ENCODE measurements around the gene CTNNA3. TPM values are rescaled to one million over a fixed set of nuclear protein-coding genes. Genes with fewer than 3 reads are reported as not detected.
"Not testable (repeated sequence)": the region's sequence is repeated elsewhere in the genome, so short reads cannot be mapped to it uniquely, and the experiment has no call there.

Gene CTNNA3
- 0.46 TPM for polyA plus RNA-seq (2013)

GRCh38 chr10:67696029-67696428 lies at the start of gene CTNNA3:
Gene CTNNA3 (minus strand): TSS chr10:67696195.
- POLR2A ChIA-PET: no interaction called here
- Histone ChIP-seq H3K36me3 (ENCODE audit: control insufficient read depth in 4 of 4, insufficient read depth in 4 of 4, low read length in 3 of 4) (no peaks in the 10 kb centered on the region), H3K9me3 (ENCODE audit: control extremely low read depth in 1 of 5, control insufficient read depth in 4 of 5, insufficient read depth in 2 of 5, low read depth in 1 of 5, low read length in 4 of 5) (peaks cover 0 to 1% (median 0%) of the 10 kb centered on the region in 5 experiments), H3K27me3 (replicated peaks in 2 of 5; ENCODE audit: control insufficient read depth in 4 of 5, insufficient read depth in 5 of 5, low read length in 4 of 5) (peaks cover 0 to 6% (median 3%) of the 10 kb centered on the region in 5 experiments), H3K4me1 (ENCODE audit: control extremely low read depth in 1 of 4, control insufficient read depth in 4 of 4, insufficient read depth in 4 of 4, low read length in 3 of 4) (peaks cover 0 to 3% (median 0%) of the 10 kb centered on the region in 4 experiments), H3K4me3 (ENCODE audit: control insufficient read depth in 1 of 7, extremely low read depth in 1 of 7, insufficient read depth in 4 of 7, low read depth in 2 of 7, low read length in 6 of 7) (no peak within 1 kb of the TSS), H3K27ac (ENCODE audit: insufficient read depth in 1 of 2, low read depth in 1 of 2, low read length in 2 of 2, poor library complexity in 1 of 2, severe bottlenecking in 2 of 2) (no peak within 1 kb of the TSS)
- CTCF ChIA-PET: interaction anchor here (1.4 to 7.2 kb wide), 2 partner anchors 65 to 83 kb away, joined by 4 to 124 read pairs; no protein-coding TSS in a partner anchor
- WGBS (ENCODE audit: insufficient coverage): 66% methylated on average over 5 of the region's 6 CpGs
- DNase-seq: no peak

- ChIA-PET POLR2A (no interaction called here), CTCF (no interaction called here)
- no peaks in the 10 kb centered on the region for H3K27me3 ChIP-seq (replicated peaks in 2 of 5; ENCODE audit: control insufficient read depth in 4 of 5, insufficient read depth in 5 of 5, low read length in 4 of 5)
- H3K27ac ChIP-seq (ENCODE audit: insufficient read depth in 1 of 2, low read depth in 1 of 2, low read length in 2 of 2, poor library complexity in 1 of 2, severe bottlenecking in 2 of 2): no peak overlapping the region
- H3K36me3 ChIP-seq (ENCODE audit: control insufficient read depth in 4 of 4, insufficient read depth in 4 of 4, low read length in 3 of 4): no peaks in the 10 kb centered on the region
- H3K4me3 ChIP-seq (ENCODE audit: control insufficient read depth in 1 of 7, extremely low read depth in 1 of 7, insufficient read depth in 4 of 7, low read depth in 2 of 7, low read length in 6 of 7): no peak overlapping the region
- WGBS (ENCODE audit: insufficient coverage): no CpG with 5 or more reads among the region's 4 CpGs
- H3K4me1 ChIP-seq (ENCODE audit: control extremely low read depth in 1 of 4, control insufficient read depth in 4 of 4, insufficient read depth in 4 of 4, low read length in 3 of 4): no peaks in the 10 kb centered on the region
- H3K9me3 ChIP-seq (ENCODE audit: control extremely low read depth in 1 of 5, control insufficient read depth in 4 of 5, insufficient read depth in 2 of 5, low read depth in 1 of 5, low read length in 4 of 5): no peaks in the 10 kb centered on the region
- DNase-seq: no peak
Measured at GRCh38 chr10:67735430-67735829, 39.4 kb upstream of the CTNNA3 start.

- no CpG with 5 or more reads among the region's 1 CpG for WGBS (ENCODE audit: insufficient coverage)
- Histone ChIP-seq H3K27ac (ENCODE audit: insufficient read depth in 1 of 2, low read depth in 1 of 2, low read length in 2 of 2, poor library complexity in 1 of 2, severe bottlenecking in 2 of 2) (no peak overlapping the region), H3K4me3 (ENCODE audit: control insufficient read depth in 1 of 7, extremely low read depth in 1 of 7, insufficient read depth in 4 of 7, low read depth in 2 of 7, low read length in 6 of 7) (no peak overlapping the region), H3K4me1 (ENCODE audit: control extremely low read depth in 1 of 4, control insufficient read depth in 4 of 4, insufficient read depth in 4 of 4, low read length in 3 of 4) (no peaks in the 10 kb centered on the region), H3K27me3 (replicated peaks in 2 of 5; ENCODE audit: control insufficient read depth in 4 of 5, insufficient read depth in 5 of 5, low read length in 4 of 5) (no peaks in the 10 kb centered on the region), H3K36me3 (ENCODE audit: control insufficient read depth in 4 of 4, insufficient read depth in 4 of 4, low read length in 3 of 4) (no peaks in the 10 kb centered on the region), H3K9me3 (ENCODE audit: control extremely low read depth in 1 of 5, control insufficient read depth in 4 of 5, insufficient read depth in 2 of 5, low read depth in 1 of 5, low read length in 4 of 5) (no peaks in the 10 kb centered on the region)
- DNase-seq: no peak
- ChIA-PET POLR2A (no interaction called here), CTCF (no interaction called here)
Measured at GRCh38 chr10:67733511-67733910, 37.5 kb upstream of the CTNNA3 start.

- CTCF ChIA-PET: no interaction called here
- WGBS (ENCODE audit: insufficient coverage): no CpG with 5 or more reads among the region's 2 CpGs
- H3K4me1 ChIP-seq (ENCODE audit: control extremely low read depth in 1 of 4, control insufficient read depth in 4 of 4, insufficient read depth in 4 of 4, low read length in 3 of 4): no peaks in the 10 kb centered on the region
Measured at GRCh38 chr10:67725567-67725966, 29.6 kb upstream of the CTNNA3 start.

GRCh38 chr10:67723601-67724000 lies 27.6 kb upstream of the CTNNA3 start:
- 96% methylated on average over 5 of the region's 6 CpGs for WGBS (ENCODE audit: insufficient coverage)
- POLR2A ChIA-PET: no interaction called here
- no peaks in the 10 kb centered on the region for H3K27me3 ChIP-seq (replicated peaks in 2 of 5; ENCODE audit: control insufficient read depth in 4 of 5, insufficient read depth in 5 of 5, low read length in 4 of 5)

More at GRCh38 chr10:67725567-67725966, 29.6 kb upstream of the CTNNA3 start:
- Histone ChIP-seq H3K9me3 (ENCODE audit: control extremely low read depth in 1 of 5, control insufficient read depth in 4 of 5, insufficient read depth in 2 of 5, low read depth in 1 of 5, low read length in 4 of 5) (no peaks in the 10 kb centered on the region), H3K27me3 (replicated peaks in 2 of 5; ENCODE audit: control insufficient read depth in 4 of 5, insufficient read depth in 5 of 5, low read length in 4 of 5) (no peaks in the 10 kb centered on the region), H3K4me3 (ENCODE audit: control insufficient read depth in 1 of 7, extremely low read depth in 1 of 7, insufficient read depth in 4 of 7, low read depth in 2 of 7, low read length in 6 of 7) (no peak overlapping the region), H3K27ac (ENCODE audit: insufficient read depth in 1 of 2, low read depth in 1 of 2, low read length in 2 of 2, poor library complexity in 1 of 2, severe bottlenecking in 2 of 2) (no peak overlapping the region), H3K36me3 (ENCODE audit: control insufficient read depth in 4 of 4, insufficient read depth in 4 of 4, low read length in 3 of 4) (no peaks in the 10 kb centered on the region)
- DNase-seq: no peak
- POLR2A ChIA-PET: no interaction called here

GRCh38 chr10:67722113-67722512 lies 26.1 kb upstream of the CTNNA3 start:
- H3K4me1 ChIP-seq (ENCODE audit: control extremely low read depth in 1 of 4, control insufficient read depth in 4 of 4, insufficient read depth in 4 of 4, low read length in 3 of 4): no peaks in the 10 kb centered on the region
- ChIA-PET CTCF (no interaction called here), POLR2A (no interaction called here)
- no peak overlapping the region for H3K27ac ChIP-seq (ENCODE audit: insufficient read depth in 1 of 2, low read depth in 1 of 2, low read length in 2 of 2, poor library complexity in 1 of 2, severe bottlenecking in 2 of 2)
- H3K36me3 ChIP-seq (ENCODE audit: control insufficient read depth in 4 of 4, insufficient read depth in 4 of 4, low read length in 3 of 4): no peaks in the 10 kb centered on the region
- H3K9me3 ChIP-seq (ENCODE audit: control extremely low read depth in 1 of 5, control insufficient read depth in 4 of 5, insufficient read depth in 2 of 5, low read depth in 1 of 5, low read length in 4 of 5): peaks cover 0 to 1% (median 0%) of the 10 kb centered on the region in 5 experiments
- no peaks in the 10 kb centered on the region for H3K27me3 ChIP-seq (replicated peaks in 2 of 5; ENCODE audit: control insufficient read depth in 4 of 5, insufficient read depth in 5 of 5, low read length in 4 of 5)
- no peak for DNase-seq
- no peak overlapping the region for H3K4me3 ChIP-seq (ENCODE audit: control insufficient read depth in 1 of 7, extremely low read depth in 1 of 7, insufficient read depth in 4 of 7, low read depth in 2 of 7, low read length in 6 of 7)

More at GRCh38 chr10:67723601-67724000, 27.6 kb upstream of the CTNNA3 start:
- DNase-seq: no peak
- H3K36me3 ChIP-seq (ENCODE audit: control insufficient read depth in 4 of 4, insufficient read depth in 4 of 4, low read length in 3 of 4): no peaks in the 10 kb centered on the region
- H3K4me1 ChIP-seq (ENCODE audit: control extremely low read depth in 1 of 4, control insufficient read depth in 4 of 4, insufficient read depth in 4 of 4, low read length in 3 of 4): no peaks in the 10 kb centered on the region
- H3K27ac ChIP-seq (ENCODE audit: insufficient read depth in 1 of 2, low read depth in 1 of 2, low read length in 2 of 2, poor library complexity in 1 of 2, severe bottlenecking in 2 of 2): no peak overlapping the region
- no peak overlapping the region for H3K4me3 ChIP-seq (ENCODE audit: control insufficient read depth in 1 of 7, extremely low read depth in 1 of 7, insufficient read depth in 4 of 7, low read depth in 2 of 7, low read length in 6 of 7)
- H3K9me3 ChIP-seq (ENCODE audit: control extremely low read depth in 1 of 5, control insufficient read depth in 4 of 5, insufficient read depth in 2 of 5, low read depth in 1 of 5, low read length in 4 of 5): peaks cover 0 to 1% (median 0%) of the 10 kb centered on the region in 5 experiments
- CTCF ChIA-PET: interaction anchor here (0.9 kb wide), 1 partner anchor 26 kb away, joined by 4 read pairs; no protein-coding TSS in a partner anchor

GRCh38 chr10:67716455-67716854 lies 20.5 kb upstream of the CTNNA3 start:
- POLR2A ChIA-PET; CTCF ChIA-PET; H3K9me3 ChIP-seq (ENCODE audit: control extremely low read depth in 1 of 5, control insufficient read depth in 4 of 5, insufficient read depth in 2 of 5, low read depth in 1 of 5, low read length in 4 of 5); DNase-seq; H3K36me3 ChIP-seq (ENCODE audit: control insufficient read depth in 4 of 4, insufficient read depth in 4 of 4, low read length in 3 of 4); H3K4me3 ChIP-seq (ENCODE audit: control insufficient read depth in 1 of 7, extremely low read depth in 1 of 7, insufficient read depth in 4 of 7, low read depth in 2 of 7, low read length in 6 of 7); H3K27me3 ChIP-seq (replicated peaks in 2 of 5; ENCODE audit: control insufficient read depth in 4 of 5, insufficient read depth in 5 of 5, low read length in 4 of 5); H3K27ac ChIP-seq (ENCODE audit: insufficient read depth in 1 of 2, low read depth in 1 of 2, low read length in 2 of 2, poor library complexity in 1 of 2, severe bottlenecking in 2 of 2); H3K4me1 ChIP-seq (ENCODE audit: control extremely low read depth in 1 of 4, control insufficient read depth in 4 of 4, insufficient read depth in 4 of 4, low read length in 3 of 4): not testable (repeated sequence)
- 100% methylated on average over 3 of the region's 4 CpGs for WGBS (ENCODE audit: insufficient coverage)
